LHCN-M2 (cell line): ENCODE measurements around the gene ORMDL3. TPM values are rescaled to one million over a fixed set of nuclear protein-coding genes. Genes with fewer than 3 reads are reported as not detected.
"Not testable (repeated sequence)": the region's sequence is repeated elsewhere in the genome, so short reads cannot be mapped to it uniquely, and the experiment has no call there.

Experiments
- DNase-seq: peaks from one replicate; pipeline ENCODE4 v3.0.0-alpha.2; 2012; ENCODE audit warnings: low read depth
- total RNA-seq: library from RNA; depleted of rRNA; stranded (reverse); fragments of >200 nt; gene quantifications from 2 replicates; pipeline ENCODE4 v1.2.3, GENCODE V29; 2014

The ORMDL3 gene
- total RNA-seq, 1 experiment from 2014 or later: 31.7 TPM

DNA sequence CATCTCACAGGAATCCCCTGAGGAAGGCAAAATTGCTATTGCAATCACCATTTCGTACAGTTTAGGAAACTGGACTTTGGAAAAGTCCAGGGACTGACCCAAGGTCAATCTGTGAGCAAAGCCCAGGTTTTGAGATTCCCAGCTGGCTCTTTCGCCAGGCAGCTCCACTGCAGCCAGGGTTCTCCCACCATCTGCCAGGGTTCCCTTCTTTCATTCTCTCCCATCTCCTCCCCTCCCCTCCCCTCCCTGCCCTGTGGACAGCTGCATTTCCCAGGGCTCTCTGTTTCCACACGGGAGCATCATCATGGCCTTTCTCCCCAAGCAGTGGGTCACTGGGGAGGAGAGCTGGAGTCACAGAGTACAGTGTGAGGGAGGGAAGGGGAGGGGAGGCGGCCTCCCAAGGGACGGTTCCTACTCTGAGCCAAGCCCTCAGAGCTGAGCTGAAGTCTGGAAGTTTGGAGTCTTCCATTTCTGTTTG is 23.5 kb upstream of the ORMDL3 start:
- peak; percentile 84 for DNase-seq

GRCh38 chr17:39949028-39949427 is 21.6 kb upstream of the ORMDL3 start:
- DNase-seq: no peak

DNA sequence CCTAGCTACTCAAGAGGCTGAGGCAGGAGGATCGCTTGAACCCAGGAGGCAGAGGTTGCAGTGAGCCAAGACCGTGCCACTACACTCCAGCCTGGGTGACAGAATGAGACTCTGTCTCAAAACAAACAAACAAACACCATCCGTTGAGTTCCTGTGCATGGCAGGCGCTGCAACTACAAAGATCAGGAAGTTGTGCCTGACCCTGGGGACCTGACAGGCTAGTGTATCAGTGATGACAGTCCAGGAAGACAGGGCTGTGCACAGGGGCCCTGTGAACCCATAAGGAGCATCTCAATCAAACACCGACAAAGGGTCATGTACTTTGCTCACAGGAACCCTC is 21.1 kb upstream of the ORMDL3 start:
- not testable (repeated sequence) for DNase-seq

DNA sequence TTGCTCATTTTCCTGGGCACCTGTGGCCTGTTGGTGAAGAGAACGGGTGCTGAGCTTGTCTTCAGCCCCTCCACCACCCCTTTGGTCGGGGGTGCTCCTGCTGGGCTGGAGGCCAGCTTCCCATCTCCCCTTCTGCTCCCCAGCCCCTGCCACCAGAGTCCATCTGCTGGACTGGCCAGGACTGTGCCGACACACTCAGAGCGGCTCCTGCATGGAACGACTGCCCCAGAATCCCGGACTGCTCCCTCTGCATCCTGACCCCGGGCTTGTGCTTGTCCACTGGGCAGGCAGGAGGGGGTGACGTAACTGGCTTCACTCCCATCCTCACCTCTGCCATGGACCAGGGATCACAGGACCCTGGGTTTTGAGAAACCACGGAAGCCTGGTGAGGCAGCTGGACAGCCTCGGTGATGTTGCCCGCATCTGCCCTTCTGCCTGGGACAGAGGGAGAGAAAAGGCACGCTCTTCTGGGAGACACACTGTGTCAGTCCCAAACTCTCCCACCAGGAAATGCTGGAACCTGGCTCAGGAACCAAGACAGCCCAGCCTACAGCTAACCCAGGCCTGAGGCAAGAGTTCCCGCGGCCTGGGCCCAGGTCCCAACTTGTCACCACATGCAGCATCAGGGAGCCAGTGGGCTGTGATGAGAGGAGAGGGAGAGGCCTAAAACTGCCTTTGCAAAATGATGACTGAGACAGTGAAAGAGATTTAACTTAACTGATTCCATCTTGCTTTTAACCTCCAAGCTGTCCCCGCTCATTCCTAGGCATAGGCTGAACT is 19.3 kb upstream of the ORMDL3 start:
- DNase-seq: no peak

- no peak for DNase-seq
Measured at GRCh38 chr17:39944393-39944711, 17.0 kb upstream of the ORMDL3 start.

GRCh38 chr17:39943702-39944392 is 16.4 kb upstream of the ORMDL3 start:
- no peak for DNase-seq

DNA sequence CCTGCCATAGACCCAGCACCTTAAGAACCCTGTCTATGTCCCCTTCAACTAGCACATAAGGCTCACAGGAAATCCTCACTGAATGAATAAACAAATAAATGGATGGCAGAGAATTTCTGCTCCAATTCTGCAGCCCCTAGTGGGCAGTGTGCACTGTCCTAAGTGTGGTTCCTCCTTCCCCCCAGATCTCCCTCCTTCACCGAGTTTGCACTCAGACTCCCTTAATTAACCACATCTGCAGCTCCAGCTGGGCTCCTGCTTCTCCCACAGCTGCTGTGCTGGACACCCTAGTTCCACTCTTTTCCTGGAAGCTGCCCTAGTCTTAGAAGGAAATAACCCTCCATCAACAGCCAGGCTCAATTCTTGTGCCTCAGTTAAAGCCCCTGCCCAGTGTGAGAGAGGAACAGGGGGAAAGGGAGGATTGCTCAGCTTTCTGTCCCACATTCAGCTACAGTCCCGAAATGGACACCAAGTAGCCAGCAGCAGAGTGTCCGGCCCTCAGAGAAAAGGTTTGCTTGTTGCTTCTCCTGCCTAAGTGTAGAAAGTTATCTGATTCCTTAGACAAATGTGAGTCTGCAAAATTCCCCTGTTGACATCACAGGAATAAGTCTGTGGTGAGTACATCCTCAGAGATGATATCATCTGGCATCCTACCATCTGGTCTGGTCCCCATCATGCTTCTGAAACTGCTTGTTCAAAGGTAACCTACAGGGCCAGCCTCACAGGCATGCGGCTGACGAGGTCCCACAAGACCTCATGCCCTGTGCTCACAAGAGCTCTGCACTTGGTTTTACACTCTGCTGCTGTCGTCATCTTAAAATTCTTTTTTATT is 12.4 kb upstream of the ORMDL3 start:
- peak; percentile 56 for DNase-seq

- DNase-seq: no peak
Measured at GRCh38 chr17:39939106-39939505, 11.7 kb upstream of the ORMDL3 start.

DNA sequence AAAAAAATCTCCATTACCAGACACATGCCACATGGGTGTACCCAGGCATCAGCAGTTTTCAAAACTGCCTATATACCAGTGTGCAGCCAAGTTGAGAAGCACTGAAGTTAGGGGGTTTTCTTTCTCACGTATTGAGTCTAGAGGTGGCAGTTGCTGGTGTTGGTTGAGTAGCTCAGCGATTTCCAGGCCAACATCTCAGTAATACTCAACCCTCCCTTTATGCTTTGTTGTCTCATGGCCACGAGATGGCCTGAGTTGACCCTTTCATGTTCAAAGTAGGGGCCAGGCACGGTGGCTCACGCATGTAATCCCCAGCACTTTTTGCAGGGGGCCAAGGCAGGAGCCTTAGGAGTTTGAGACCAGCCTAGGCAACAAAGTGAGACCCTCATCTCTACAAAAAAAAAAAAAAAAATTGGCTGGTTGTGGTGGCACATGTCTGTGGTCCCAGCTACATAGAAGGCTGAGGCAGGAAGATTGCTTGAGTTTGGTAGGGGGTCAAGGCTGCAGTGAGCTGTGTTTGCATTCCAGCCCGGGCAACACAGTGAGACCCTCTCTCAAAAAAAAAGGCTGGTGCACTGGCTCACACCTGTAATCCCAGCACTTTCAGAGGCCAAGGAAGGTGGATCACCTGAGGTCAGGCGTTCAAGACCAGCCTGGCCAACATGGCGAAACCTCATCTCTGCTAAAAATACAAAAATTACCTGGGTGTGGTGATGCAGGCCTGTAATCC is 10.9 kb upstream of the ORMDL3 start:
- DNase-seq: no peak

DNA sequence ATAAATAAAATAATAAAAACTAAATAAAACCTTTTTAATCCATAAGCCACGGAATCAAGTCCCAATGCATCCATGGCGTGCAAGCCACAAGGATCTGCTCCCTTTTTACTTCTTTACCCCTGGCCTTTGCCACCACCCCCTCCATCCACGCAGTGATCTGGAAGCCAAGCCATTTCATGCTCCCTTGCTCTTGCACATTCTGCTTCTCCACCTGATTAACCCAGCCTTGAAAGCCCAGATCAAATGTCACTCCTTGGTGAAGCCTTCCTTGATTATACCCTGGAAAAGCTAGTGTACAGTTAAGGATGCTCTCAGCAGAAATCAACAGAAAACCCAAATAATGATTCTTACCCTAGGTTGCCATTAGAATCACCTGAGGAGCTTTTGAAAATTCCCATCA is 10.0 kb upstream of the ORMDL3 start:
- DNase-seq: no peak

DNA sequence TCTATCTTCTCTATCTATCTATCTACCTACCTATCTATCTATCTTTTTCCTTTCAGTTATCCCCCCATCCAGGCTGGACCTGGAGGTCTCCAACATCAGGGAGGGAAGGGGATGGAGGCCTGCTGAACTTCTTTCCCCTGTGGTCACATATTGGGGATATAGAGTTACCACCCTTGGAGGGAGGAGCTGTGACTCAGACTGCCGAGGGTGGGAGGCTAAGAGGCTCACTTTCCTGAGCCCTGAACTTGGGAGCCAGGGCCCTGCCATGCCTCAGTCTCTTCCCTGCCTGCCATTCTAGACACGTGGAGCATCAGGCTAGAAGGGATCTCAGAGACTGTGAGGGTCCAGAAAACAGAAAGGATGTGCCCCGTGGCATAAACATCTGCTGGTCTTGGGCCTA is 8.5 kb upstream of the ORMDL3 start:
- DNase-seq: no peak

GRCh38 chr17:39934324-39934723 is 6.9 kb upstream of the ORMDL3 start:
- no peak for DNase-seq

DNA sequence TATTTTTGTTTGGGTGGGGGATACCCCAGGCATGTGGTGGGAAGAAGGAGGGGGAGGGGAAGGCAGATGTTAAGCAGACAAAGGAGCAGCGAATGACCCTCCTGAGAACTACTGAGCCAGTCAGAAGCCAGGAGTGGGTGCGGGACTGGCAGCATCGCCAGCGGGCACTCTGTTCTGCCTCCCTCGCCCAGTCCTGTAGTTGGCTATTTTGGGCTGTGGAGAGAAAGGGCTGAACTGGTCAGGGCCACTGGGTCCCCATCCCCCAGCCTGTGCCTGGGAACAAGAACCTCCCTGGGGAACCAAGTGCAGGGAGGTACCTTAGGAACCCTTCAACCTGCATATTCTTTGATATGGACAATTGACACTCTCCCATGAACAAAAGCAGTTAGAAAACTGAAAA is 6.5 kb upstream of the ORMDL3 start:
- no peak for DNase-seq

- DNase-seq: peak; percentile 44
Measured at GRCh38 chr17:39929646-39930407, 2.4 kb upstream of the ORMDL3 start.

GRCh38 chr17:39928858-39929645 is 1.7 kb upstream of the ORMDL3 start:
- peak; percentile 90 for DNase-seq

DNA sequence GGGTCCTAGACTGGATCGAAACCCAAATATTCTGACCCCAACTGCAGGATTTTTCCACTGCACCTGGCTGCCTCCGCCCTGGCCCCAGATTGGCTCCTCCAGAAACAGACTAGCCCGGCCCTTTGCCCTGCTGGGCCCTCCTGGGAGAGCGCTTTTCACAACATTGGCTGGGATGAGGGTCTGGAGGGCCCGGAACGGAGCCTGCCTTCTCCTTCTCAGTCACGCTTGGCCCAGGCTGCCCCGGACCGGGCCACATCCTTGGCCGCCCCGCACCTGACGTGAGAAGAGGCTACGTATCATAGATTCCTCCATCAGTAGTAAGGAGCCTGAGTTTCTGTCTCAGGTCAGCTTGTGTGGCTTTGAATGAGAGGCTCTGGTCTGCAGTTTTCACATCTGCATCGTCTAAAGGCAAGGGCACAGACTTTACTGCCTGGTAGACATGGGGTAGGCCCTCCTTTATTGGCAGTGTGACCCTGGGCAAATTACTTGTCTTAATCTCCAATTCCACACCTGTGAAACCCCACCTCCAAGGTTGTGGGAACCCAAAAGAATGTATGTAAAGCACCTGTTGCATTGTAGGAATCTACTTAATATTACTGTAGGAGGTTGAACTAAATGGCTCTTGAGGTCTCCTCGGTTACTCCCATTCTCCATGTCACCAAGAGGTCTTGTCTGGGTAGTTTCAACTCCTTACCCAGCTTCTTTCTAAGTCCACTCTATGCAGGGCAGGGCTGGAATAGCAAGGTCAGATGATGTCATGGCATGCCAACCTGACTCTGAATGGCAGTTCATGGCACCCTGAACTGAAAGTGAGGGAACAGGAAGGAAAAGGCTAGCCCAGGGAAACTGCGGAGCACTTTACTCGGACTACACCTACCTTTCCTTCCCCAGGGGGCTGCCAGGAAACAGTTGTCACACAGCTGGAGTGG is 792 bp upstream of the ORMDL3 start:
- no peak for DNase-seq

GRCh38 chr17:39926588-39927100 is 757 bp downstream of the ORMDL3 start:
- peak; percentile 7 for DNase-seq

GRCh38 chr17:39926135-39926587 is 1.2 kb downstream of the ORMDL3 start:
- no peak for DNase-seq
